GM15510 (cell line): ENCODE data around the gene SCFD2.

ENCODE experiments used
- POLR2A ChIP-seq: IDR thresholded peaks from 3 replicates; pipeline ENCODE4 v1.6.1; 2011; ENCODE audit warnings: borderline replicate concordance; ENCODE audit not compliant: insufficient read length; ENCODE audit errors: extremely low read depth

Gene SCFD2

GRCh38 chr4:52954560-52955170, 411.2 kb downstream of the SCFD2 start:
- TF ChIP-seq POLR2A, result no peak

- no peak for TF ChIP-seq POLR2A
Observed at GRCh38 chr4:52952540-52952939, 413.3 kb downstream of the SCFD2 start.

GRCh38 chr4:52951016-52951415, 414.8 kb downstream of the SCFD2 start:
- TF ChIP-seq POLR2A, result no peak

- no peak for TF ChIP-seq POLR2A
Observed at GRCh38 chr4:52950226-52950625, 415.6 kb downstream of the SCFD2 start.

- no peak for TF ChIP-seq POLR2A
Observed at GRCh38 chr4:52949336-52949735, 416.5 kb downstream of the SCFD2 start.

- TF ChIP-seq POLR2A, result no peak
Observed at GRCh38 chr4:52948057-52948423, 417.8 kb downstream of the SCFD2 start.

- no peak for TF ChIP-seq POLR2A
Observed at GRCh38 chr4:52947401-52948056, 418.3 kb downstream of the SCFD2 start.

- TF ChIP-seq POLR2A, result no peak
Observed at GRCh38 chr4:52946855-52947254, 419.0 kb downstream of the SCFD2 start.

- no peak for TF ChIP-seq POLR2A
Observed at GRCh38 chr4:52945982-52946381, 419.9 kb downstream of the SCFD2 start.

GRCh38 chr4:52945326-52945898, 420.4 kb downstream of the SCFD2 start:
- TF ChIP-seq POLR2A, result no peak

- TF ChIP-seq POLR2A, result no peak
Observed at GRCh38 chr4:52943677-52944076, 422.2 kb downstream of the SCFD2 start.

- TF ChIP-seq POLR2A, result no peak
Observed at GRCh38 chr4:52942936-52943335, 422.9 kb downstream of the SCFD2 start.

GRCh38 chr4:52941450-52941849, 424.4 kb downstream of the SCFD2 start:
- no peak for TF ChIP-seq POLR2A

- TF ChIP-seq POLR2A, result no peak
Observed at GRCh38 chr4:52939739-52940138, 426.1 kb downstream of the SCFD2 start.

- TF ChIP-seq POLR2A, result no peak
Observed at GRCh38 chr4:52939325-52939724, 426.5 kb downstream of the SCFD2 start.

- TF ChIP-seq POLR2A, result no peak
Observed at GRCh38 chr4:52937829-52938228, 428.0 kb downstream of the SCFD2 start.

- no peak for TF ChIP-seq POLR2A
Observed at GRCh38 chr4:52936729-52937128, 429.1 kb downstream of the SCFD2 start.

GRCh38 chr4:52935317-52935716, 430.5 kb downstream of the SCFD2 start:
- no peak for TF ChIP-seq POLR2A
